GM21390 (cell line): Measurements from ENCODE around the gene SPTBN1.
A peak's percentile ranks its signal among the peaks of the same experiment; 100 is the strongest.

Experiments used
- ATAC-seq: cut with Tn5 transposase; IDR thresholded peaks from one replicate; pipeline ENCODE4 v1.9.1; 2021; ENCODE audit not compliant: unreplicated experiment

Gene SPTBN1

DNA sequence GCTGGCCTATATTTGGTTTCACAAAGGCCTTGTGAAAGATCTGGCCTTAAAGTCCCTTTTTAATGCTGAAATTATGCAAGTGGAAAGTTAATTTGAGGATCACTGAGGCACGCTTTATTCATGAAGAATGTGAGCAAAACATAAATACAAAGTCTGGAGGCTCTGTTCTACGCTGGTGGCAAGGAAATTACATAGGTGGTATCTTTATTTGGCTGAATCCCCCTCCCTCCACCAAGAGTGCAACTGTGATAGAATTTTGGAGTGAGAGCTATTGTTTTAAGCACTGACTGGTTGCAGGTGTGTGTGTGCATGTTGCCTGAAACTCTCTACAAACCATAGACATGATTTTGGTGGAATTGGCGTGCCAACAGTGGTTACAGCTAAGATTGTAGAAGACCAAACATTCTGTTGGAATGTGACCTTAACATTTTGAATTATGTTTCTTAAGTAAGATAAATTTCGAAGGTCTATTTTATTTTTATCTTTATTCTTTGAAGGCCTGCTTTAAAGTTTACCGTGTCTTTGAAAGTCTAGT, 114.3 kb downstream of the SPTBN1 start:
- ATAC-seq, result no peak

GRCh38 chr2:54570925-54571694, 115.0 kb downstream of the SPTBN1 start:
- peak; percentile 55 for ATAC-seq

GRCh38 chr2:54572262-54572635, 116.1 kb downstream of the SPTBN1 start:
- ATAC-seq, result no peak

- ATAC-seq, result no peak
Measured at GRCh38 chr2:54572636-54573536, 116.8 kb downstream of the SPTBN1 start.

- no peak for ATAC-seq
Measured at GRCh38 chr2:54573537-54573919, 117.4 kb downstream of the SPTBN1 start.

DNA sequence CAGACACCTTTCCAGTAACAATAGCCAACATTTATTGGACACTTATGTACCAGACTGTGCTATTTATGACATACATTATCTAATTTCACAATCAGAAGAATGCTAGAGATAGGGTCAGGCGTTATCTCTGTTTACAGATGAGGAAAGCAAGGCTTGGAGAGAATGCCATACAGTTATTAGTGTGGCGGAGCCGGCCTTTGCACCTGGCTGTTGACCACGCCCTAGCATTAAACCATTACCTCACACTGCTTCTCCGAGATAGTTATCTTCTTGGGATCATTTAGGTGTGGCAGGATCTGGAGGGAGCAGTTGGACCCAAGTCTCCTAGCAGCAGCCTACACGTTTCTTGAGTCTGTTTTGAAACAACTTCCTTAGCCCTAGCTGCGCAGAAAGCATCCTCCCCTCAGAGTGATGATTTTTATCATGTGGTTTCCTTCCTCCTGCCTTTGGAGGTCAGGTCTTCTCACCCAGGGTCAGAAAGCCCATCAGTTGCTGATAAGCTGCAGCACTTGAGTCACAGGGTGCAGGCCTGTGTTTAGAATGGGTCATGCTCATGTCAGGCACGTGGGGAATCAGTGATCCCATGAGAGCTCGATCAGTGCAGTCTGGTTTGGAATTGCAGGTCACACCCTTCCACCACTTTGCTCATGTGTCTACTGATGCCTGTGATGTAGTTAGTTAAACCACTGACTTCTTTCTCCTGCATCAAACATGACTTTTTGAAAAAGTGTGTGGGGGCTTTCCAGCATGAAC, 118.2 kb downstream of the SPTBN1 start:
- peak; percentile 35 for ATAC-seq

GRCh38 chr2:54574860-54575247, 118.7 kb downstream of the SPTBN1 start:
- no peak for ATAC-seq

DNA sequence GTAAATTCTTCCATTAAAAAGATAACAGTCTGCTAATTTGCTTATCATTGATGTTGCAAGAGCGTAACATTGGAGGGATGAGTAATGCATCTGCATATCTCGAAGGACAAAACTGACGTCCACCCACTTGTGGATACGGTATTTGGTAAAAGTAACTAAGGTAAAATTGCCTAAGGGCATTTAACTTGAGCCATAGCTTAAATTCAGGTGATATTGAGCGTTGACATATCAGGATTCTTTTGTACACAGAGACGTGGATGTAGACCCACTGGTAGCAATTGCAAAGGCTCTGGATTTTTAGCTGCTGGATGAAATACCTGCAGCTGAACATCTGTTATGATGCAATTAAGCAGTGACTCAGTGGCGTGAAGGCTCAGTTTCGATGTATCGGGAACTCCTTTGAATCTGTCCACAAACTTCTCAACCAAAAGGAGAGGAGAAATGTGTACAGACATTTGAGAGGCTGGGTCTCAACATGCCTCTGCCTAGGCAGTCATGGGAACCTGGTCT, 119.3 kb downstream of the SPTBN1 start:
- no peak for ATAC-seq

DNA sequence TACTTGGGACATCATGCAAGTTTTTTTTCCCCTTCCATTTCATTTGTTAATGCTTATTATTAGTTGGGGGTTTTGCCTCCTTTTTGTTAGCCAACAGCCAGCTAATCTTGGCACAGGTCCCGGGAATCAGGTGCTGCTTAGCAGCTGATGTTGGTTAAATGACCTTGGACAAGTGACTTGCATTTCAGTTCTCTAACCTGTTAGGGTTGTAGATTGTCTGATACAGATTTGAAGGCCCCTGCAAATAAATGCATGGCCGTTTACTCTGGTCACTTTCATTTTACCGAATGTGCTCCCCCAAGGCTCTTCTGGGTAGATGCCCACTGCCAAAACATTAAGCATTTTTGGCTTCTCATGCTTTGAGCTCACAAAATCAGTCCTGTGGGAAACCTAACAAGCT, 120.9 kb downstream of the SPTBN1 start:
- ATAC-seq, result no peak

DNA sequence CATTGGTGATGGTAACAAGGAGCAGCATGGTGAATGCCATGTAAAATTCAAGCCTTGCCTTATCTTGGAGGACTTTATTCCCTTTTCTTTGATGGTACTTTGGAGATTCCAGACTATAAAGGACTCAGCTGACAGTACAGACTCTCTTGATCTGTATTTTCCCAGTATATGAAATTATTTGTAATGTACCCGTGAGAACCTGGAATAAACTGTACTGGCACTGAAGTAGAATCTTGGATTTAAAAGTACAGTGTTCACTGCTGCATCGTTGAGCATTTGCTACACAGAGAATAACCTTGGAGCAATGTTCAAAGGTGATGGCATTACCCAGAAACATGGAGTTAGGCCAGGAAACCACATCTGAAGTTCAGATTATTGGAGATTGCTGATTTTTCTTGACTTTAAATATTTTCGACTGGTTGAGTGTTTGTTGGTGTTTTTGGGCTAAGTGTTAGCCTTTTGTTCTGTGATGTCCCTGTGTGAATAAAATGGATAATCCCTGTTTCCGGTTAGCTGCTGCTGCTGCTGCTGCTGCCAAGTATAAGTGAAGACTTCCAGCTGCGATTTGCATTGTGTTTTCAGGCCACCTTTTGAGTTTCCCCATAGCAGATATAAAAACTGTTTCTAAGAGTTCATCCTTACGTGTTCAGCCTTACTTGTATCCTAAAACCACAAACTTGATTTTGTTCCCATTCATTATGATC, 122.0 kb downstream of the SPTBN1 start:
- no peak for ATAC-seq

GRCh38 chr2:54578648-54579045, 122.5 kb downstream of the SPTBN1 start:
- ATAC-seq, result no peak

- no peak for ATAC-seq
Measured at GRCh38 chr2:54579061-54579681, 123.0 kb downstream of the SPTBN1 start.

- peak; percentile 74 for ATAC-seq
Measured at GRCh38 chr2:54579682-54580620, 123.8 kb downstream of the SPTBN1 start.

GRCh38 chr2:54581326-54582039, 125.4 kb downstream of the SPTBN1 start:
- ATAC-seq, result peak; percentile 34

DNA sequence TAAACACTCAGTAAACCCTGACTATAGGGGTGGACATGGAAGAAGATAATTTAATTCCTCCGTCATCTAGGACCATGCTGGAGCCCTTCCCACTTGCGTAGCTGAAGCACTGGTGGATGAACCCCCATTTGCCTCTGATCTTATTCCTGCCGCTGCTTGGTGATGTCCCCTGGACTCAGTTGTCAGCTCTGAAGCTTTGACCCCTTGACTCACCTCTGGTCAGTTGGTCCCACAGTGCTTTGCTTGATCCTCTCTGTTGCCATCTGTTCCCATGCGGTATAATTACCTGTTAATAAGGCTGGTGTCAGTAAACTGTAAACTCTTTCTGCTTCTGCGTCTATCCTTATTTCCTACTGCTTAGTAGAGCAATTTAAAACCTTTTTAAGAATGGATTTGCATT, 126.9 kb downstream of the SPTBN1 start:
- ATAC-seq, result no peak

- ATAC-seq, result no peak
Measured at GRCh38 chr2:54584598-54584997, 128.5 kb downstream of the SPTBN1 start.

DNA sequence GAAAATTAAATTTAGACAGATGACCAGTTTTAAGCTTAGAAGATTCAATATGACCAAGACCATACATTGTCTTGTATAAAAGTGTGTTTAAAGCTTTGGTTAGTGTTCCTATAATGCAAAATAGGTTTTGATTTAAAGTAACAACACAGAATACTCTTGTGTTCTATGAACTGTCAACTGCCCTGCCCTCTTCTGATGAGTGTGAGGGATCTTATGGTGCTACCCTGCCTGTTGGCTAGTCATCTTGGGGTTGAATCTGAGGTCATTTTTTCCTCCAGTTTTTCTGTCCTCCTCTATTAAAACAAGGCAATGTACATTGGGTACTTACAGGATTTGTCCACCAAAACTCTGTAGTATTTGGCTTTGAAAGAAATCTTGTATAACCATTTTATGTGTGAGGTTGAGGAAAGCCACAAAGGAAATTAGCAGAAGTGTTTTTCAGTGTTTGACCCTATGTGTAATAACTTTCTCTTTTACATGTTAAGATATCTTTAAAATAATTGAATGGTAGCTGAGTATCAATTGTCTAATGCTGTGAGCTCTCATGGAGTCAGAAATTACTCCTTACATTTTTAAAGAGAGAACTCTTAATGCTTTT, 129.1 kb downstream of the SPTBN1 start:
- no peak for ATAC-seq

- no peak for ATAC-seq
Measured at GRCh38 chr2:54586062-54586461, 129.9 kb downstream of the SPTBN1 start.
